ENCODE data around the gene MAFF. TPM values are rescaled to one million over a fixed set of nuclear protein-coding genes. Genes with fewer than 3 reads are reported as not detected.

MAFF gene
- total and polyA plus RNA-seq, 9 of the 15 experiments (the other 6 are each of a cell fraction or from before 2014, with no cell fraction given) = 0.51 to 8.0 (median 5.4) TPM

GRCh38 chr22:38243007-38243765 lies 41.4 kb downstream of the MAFF start:
- no peak for ATAC-seq

More at GRCh38 chr22:38243007-38243765, 41.4 kb downstream of the MAFF start:
- no peak overlapping the region for H3K9ac ChIP-seq (ENCODE audit: insufficient read depth in 1 of 2, low read depth in 2 of 2, low read length in 2 of 2)
- no peaks in the 10 kb centered on the region for H3K27me3 ChIP-seq (ENCODE audit: control insufficient read depth in 2 of 2, insufficient read depth in 2 of 2, low read length in 2 of 2)
- peaks cover 3 to 10% of the 10 kb centered on the region in 2 experiments; a peak in 3 of 5 replicates for H3K4me1 ChIP-seq (replicated peaks in 1 of 2; ENCODE audit: control insufficient read depth in 2 of 2, insufficient read depth in 2 of 2, low read length in 2 of 2)
- no peak overlapping the region for H3K27ac ChIP-seq (ENCODE audit: extremely low read depth, low read depth, low read length)
- H3K9me1 ChIP-seq (ENCODE audit: control insufficient read depth, insufficient read depth, low read length) = no peaks in the 10 kb centered on the region
- intact Hi-C loops (cut with micrococcal nuclease) (no loop called here), in situ Hi-C loops (cut with MboI) (no loop called here)
- H3K9me3 ChIP-seq (replicated peaks; ENCODE audit: control insufficient read depth, insufficient read depth, low read depth, low read length) = no peaks in the 10 kb centered on the region
- FAIRE-seq (no peak), DNase-seq (ENCODE audit: extremely low read depth in 1 of 4, low spot score in 3 of 4) (no peak)
- no peak overlapping the region for H2AFZ ChIP-seq (ENCODE audit: low read depth, low read length)
- no peak overlapping the region for H3K4me3 ChIP-seq
- WGBS (ENCODE audit: insufficient coverage, low coverage, missing lambda C conversion rate) = 90% methylated on average over 11 of the region's 20 CpGs
- ChIA-PET CTCF (ENCODE audit: low intra/inter-chr PET ratio) (no interaction called here), POLR2A (no interaction called here)
- peaks cover 22% of the 10 kb centered on the region; the same call in 2 of the 3 replicates for H3K36me3 ChIP-seq (ENCODE audit: control insufficient read depth, insufficient read depth, low read length)
- 0 out of 2 replicates have a peak, but pooled peaks cover 2% of the 10 kb centered on the region for H4K20me1 ChIP-seq (replicated peaks; ENCODE audit: control insufficient read depth, insufficient read depth, low read length)
- TF ChIP-seq ZNF12 (CRISPR knock-in tag; IDR thresholded peaks at IDR 0.05) (no peak), EZH2 (IDR thresholded peaks at IDR 0.05; ENCODE audit: borderline replicate concordance, low read depth, low read length) (no peak), ZKSCAN1 (IDR thresholded peaks at IDR 0.05; ENCODE audit: low read depth, low read length) (no peak), TCFL5 (CRISPR knock-in tag; conservative IDR thresholded peaks at IDR 0.05) (no peak), ZNF707 (CRISPR knock-in tag; conservative IDR thresholded peaks at IDR 0.05) (no peak), PTBP1 (IDR thresholded peaks at IDR 0.05; ENCODE audit: low read depth, low read length) (no peak), RBM14 (IDR thresholded peaks at IDR 0.05; ENCODE audit: borderline replicate concordance, insufficient read depth, low read depth, low read length) (no peak), ZNF507 (tag; conservative IDR thresholded peaks at IDR 0.05) (no peak), HDGF (IDR thresholded peaks at IDR 0.05) (no peak), MCM5 (IDR thresholded peaks at IDR 0.05; ENCODE audit: low read depth) (no peak), HEY1 (CRISPR knock-in tag; IDR thresholded peaks at IDR 0.05; ENCODE audit: borderline replicate concordance) (no peak), NCOA6 (IDR thresholded peaks at IDR 0.05) (no peak), XRCC3 (IDR thresholded peaks at IDR 0.05) (no peak), BRD4 (IDR thresholded peaks at IDR 0.05) (no peak)
- TF ChIP-seq, protein P1, sequence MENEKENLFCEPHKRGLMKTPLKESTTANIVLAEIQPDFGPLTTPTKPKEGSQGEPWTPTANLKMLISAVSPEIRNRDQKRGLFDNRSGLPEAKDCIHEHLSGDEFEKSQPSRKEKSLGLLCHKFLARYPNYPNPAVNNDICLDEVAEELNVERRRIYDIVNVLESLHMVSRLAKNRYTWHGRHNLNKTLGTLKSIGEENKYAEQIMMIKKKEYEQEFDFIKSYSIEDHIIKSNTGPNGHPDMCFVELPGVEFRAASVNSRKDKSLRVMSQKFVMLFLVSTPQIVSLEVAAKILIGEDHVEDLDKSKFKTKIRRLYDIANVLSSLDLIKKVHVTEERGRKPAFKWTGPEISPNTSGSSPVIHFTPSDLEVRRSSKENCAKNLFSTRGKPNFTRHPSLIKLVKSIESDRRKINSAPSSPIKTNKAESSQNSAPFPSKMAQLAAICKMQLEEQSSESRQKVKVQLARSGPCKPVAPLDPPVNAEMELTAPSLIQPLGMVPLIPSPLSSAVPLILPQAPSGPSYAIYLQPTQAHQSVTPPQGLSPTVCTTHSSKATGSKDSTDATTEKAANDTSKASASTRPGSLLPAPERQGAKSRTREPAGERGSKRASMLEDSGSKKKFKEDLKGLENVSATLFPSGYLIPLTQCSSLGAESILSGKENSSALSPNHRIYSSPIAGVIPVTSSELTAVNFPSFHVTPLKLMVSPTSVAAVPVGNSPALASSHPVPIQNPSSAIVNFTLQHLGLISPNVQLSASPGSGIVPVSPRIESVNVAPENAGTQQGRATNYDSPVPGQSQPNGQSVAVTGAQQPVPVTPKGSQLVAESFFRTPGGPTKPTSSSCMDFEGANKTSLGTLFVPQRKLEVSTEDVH (IDR thresholded peaks at IDR 0.05; ENCODE audit: low read depth, partially characterized antibody) = no peak
- H3K79me2 ChIP-seq (ENCODE audit: control insufficient read depth, insufficient read depth, low read length) = no peaks in the 10 kb centered on the region
- no peak overlapping the region for H3K4me2 ChIP-seq (ENCODE audit: insufficient read depth, low read length)
- BruUV-seq (replicated peaks) = no TSS peak
